Measurements from ENCODE around the gene PDE9A. TPM values are rescaled to one million over a fixed set of nuclear protein-coding genes. Genes with fewer than 3 reads are reported as not detected.

The PDE9A gene
- total RNA-seq, 1 experiment from 2014 or later = 31.9 TPM

DNA sequence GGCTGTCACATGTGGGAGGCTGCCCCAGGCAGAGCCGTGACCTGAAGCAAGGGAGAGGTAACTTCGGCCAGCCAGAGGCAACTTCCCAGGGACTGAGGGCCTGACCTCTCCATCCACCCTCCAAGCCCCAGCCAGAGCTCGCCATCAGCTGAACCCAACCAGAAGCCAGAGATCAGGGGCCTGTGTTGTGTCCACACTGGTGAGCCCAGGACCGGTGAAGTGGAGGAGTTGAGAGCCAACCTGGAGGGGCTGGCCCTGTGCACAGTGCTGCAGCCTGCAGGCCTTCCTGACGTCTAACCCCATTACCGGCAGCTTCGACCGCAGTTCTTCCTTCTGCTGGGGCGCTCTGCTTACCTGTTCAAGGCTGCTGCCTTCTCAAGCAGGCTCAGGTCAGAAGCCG is 19.6 kb upstream of the PDE9A start:
- H3K36me3 Mint-ChIP-seq (ENCODE audit: insufficient read depth in 1 of 3, low read depth in 3 of 3) = no peaks in the 10 kb centered on the region
- H3K23me2 ChIP-seq (ENCODE audit: insufficient read length, low read depth, low read length, poor library complexity, severe bottlenecking) = no peaks in the 10 kb centered on the region
- H2BK120ac ChIP-seq (ENCODE audit: low read depth, low read length, poor library complexity, severe bottlenecking) = no peak overlapping the region
- peaks cover 0 to 2% of the 10 kb centered on the region in 2 experiments; a peak in 1 of 5 replicates for H3K9me3 Mint-ChIP-seq
- no peak overlapping the region for H3T11ph ChIP-seq (ENCODE audit: low read length)
- H3K4me1 Mint-ChIP-seq = peaks cover 13 to 17% of the 10 kb centered on the region in 2 experiments
- no peak for DNase-seq
- H3K27me3 Mint-ChIP-seq (ENCODE audit: low read depth) = peaks cover 12% of the 10 kb centered on the region
- no peak overlapping the region for H2BK20ac ChIP-seq (ENCODE audit: low read depth, low read length, poor library complexity, severe bottlenecking)
- H4K5ac ChIP-seq (ENCODE audit: insufficient read length, low read depth, low read length) = no peak overlapping the region
- TF ChIP-seq, protein P1, sequence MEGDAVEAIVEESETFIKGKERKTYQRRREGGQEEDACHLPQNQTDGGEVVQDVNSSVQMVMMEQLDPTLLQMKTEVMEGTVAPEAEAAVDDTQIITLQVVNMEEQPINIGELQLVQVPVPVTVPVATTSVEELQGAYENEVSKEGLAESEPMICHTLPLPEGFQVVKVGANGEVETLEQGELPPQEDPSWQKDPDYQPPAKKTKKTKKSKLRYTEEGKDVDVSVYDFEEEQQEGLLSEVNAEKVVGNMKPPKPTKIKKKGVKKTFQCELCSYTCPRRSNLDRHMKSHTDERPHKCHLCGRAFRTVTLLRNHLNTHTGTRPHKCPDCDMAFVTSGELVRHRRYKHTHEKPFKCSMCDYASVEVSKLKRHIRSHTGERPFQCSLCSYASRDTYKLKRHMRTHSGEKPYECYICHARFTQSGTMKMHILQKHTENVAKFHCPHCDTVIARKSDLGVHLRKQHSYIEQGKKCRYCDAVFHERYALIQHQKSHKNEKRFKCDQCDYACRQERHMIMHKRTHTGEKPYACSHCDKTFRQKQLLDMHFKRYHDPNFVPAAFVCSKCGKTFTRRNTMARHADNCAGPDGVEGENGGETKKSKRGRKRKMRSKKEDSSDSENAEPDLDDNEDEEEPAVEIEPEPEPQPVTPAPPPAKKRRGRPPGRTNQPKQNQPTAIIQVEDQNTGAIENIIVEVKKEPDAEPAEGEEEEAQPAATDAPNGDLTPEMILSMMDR (conservative IDR thresholded peaks at IDR 0.05) = no peak
- no peak overlapping the region for H2AFZ ChIP-seq (ENCODE audit: low read length)
- H4K91ac ChIP-seq (ENCODE audit: insufficient read length, low read depth, low read length) = no peak overlapping the region
- no peaks in the 10 kb centered on the region for H4K20me1 ChIP-seq (ENCODE audit: control insufficient read depth, insufficient read depth, insufficient read length)
- H3K27me3 ChIP-seq (ENCODE audit: insufficient read depth, low read length) = no peaks in the 10 kb centered on the region
- no peak overlapping the region for H3K4me2 ChIP-seq (ENCODE audit: insufficient read depth, insufficient read length, low read length)
- no peak overlapping the region for H3K27ac ChIP-seq (ENCODE audit: insufficient read length, low read depth, low read length)
- no peak overlapping the region for H3K18ac ChIP-seq (ENCODE audit: insufficient read length, low read depth, low read length)
- no peak overlapping the region for H4K8ac ChIP-seq (replicated peaks; ENCODE audit: insufficient read length, low read depth, low read length)
- H3K14ac ChIP-seq (ENCODE audit: insufficient read depth, low read length) = no peak overlapping the region
- no peak overlapping the region for H3K27ac Mint-ChIP-seq
- H3K4me1 ChIP-seq (ENCODE audit: insufficient read depth, low read length) = no peaks in the 10 kb centered on the region; the same call in 1 of the 2 replicates
- H3K9ac ChIP-seq (ENCODE audit: extremely low read depth, insufficient read length, low read length) = no peak overlapping the region
- H3K4ac ChIP-seq (ENCODE audit: low read depth, low read length) = no peak overlapping the region
- WGBS (ENCODE audit: extremely low coverage, insufficient read length, low lambda C conversion rate) = no CpG with 5 or more reads among the region's 10 CpGs
- H3K9me3 ChIP-seq (ENCODE audit: control insufficient read depth, low read depth, low read length) = no peaks in the 10 kb centered on the region
- no peak overlapping the region for H2BK5ac ChIP-seq (ENCODE audit: insufficient read length, low read length)
- no peak overlapping the region for H3K56ac ChIP-seq (ENCODE audit: insufficient read length, low read depth, low read length)
- H3K4me3 Mint-ChIP-seq = no peak overlapping the region
- no peak overlapping the region for H3K23ac ChIP-seq (ENCODE audit: insufficient read length, low read depth, low read length)
- H2AK5ac ChIP-seq (ENCODE audit: insufficient read length, low read length) = no peak overlapping the region
- H2BK15ac ChIP-seq (ENCODE audit: low read depth, low read length) = no peak overlapping the region
- no peak overlapping the region for H2BK12ac ChIP-seq (ENCODE audit: insufficient read length, low read depth, low read length)
- H3K79me2 ChIP-seq (ENCODE audit: insufficient read depth, low read length) = no peaks in the 10 kb centered on the region
- no peaks in the 10 kb centered on the region for H3K79me1 ChIP-seq (ENCODE audit: insufficient read depth, low read depth, low read length, poor library complexity, severe bottlenecking)
